Keratinocyte (primary cell): ENCODE measurements around the gene WNK2. TPM values are rescaled to one million over a fixed set of nuclear protein-coding genes. Genes with fewer than 3 reads are reported as not detected.

Experiments
- DNase-seq: peaks from one replicate; pipeline ENCODE4 v3.0.0-alpha.2; 2011; ENCODE audit warnings: low read depth, missing footprints, low spot score
- FAIRE-seq: peaks from 2 replicates; lab custom pipeline; 2011; peaks lifted over from hg19 to GRCh38; lab: Jason Lieb, UNC
- H2AFZ ChIP-seq: 2 replicates; pipeline ENCODE4 v1.6.0; 2012; ENCODE audit warnings: low read length, control low read depth, inconsistent platforms; ENCODE audit not compliant: control insufficient read depth
- H3K27ac ChIP-seq: 2 replicates; pipeline ENCODE4 v1.5.1; 2011; ENCODE audit warnings: low read length; ENCODE audit not compliant: control insufficient read depth, insufficient read depth
- H3K27me3 ChIP-seq: 3 replicates; pipeline ENCODE4 v1.6.0; 2011; ENCODE audit warnings: low read length; ENCODE audit not compliant: control insufficient read depth, insufficient read depth; ENCODE audit errors: extremely low read depth
- H3K36me3 ChIP-seq, 2 experiments: 2 replicates in 1 of 2; 3 replicates in 1 of 2; pipeline ENCODE4 v1.5.1; 2011; ENCODE audit warnings: low read length in 2 of 2, mild to moderate bottlenecking in 1 of 2; ENCODE audit not compliant: control insufficient read depth in 2 of 2, insufficient read depth in 2 of 2; ENCODE audit errors: extremely low read depth in 1 of 2
- H3K4me1 ChIP-seq: 3 replicates; pipeline ENCODE4 v1.5.1; 2011; ENCODE audit warnings: low read length; ENCODE audit not compliant: control insufficient read depth, insufficient read depth; ENCODE audit errors: extremely low read depth
- H3K4me2 ChIP-seq: 3 replicates; pipeline ENCODE4 v1.6.0; 2011; ENCODE audit warnings: low read depth, low read length; ENCODE audit not compliant: control insufficient read depth, insufficient read depth; ENCODE audit errors: extremely low read depth
- H3K4me3 ChIP-seq, 3 experiments: fragments of 200-600 bp in 1 of 3; sonication (generic) in 1 of 3; 2 replicates in 2 of 3; 3 replicates in 1 of 3; pipeline ENCODE4 v1.5.1; 2011 to 2016; ENCODE audit warnings: low read length in 3 of 3, mild to moderate bottlenecking in 3 of 3, control low read depth in 2 of 3, inconsistent platforms in 1 of 3, low read depth in 1 of 3, mixed read lengths in 1 of 3, mixed run types in 1 of 3, moderate library complexity in 1 of 3; ENCODE audit not compliant: control insufficient read depth in 2 of 3, insufficient read depth in 2 of 3; ENCODE audit errors: extremely low read depth in 1 of 3
- H3K79me2 ChIP-seq: 2 replicates; pipeline ENCODE4 v1.6.0; 2012; ENCODE audit warnings: low read length; ENCODE audit not compliant: control insufficient read depth, insufficient read depth
- H3K9ac ChIP-seq: 3 replicates; pipeline ENCODE4 v1.6.0; 2011; ENCODE audit warnings: low read length; ENCODE audit not compliant: control insufficient read depth, insufficient read depth; ENCODE audit errors: extremely low read depth
- H3K9me1 ChIP-seq: 3 replicates; pipeline ENCODE4 v1.6.0; 2011; ENCODE audit warnings: low read length; ENCODE audit not compliant: control insufficient read depth, insufficient read depth; ENCODE audit errors: extremely low read depth
- H3K9me3 ChIP-seq: 2 replicates; pipeline ENCODE4 v1.5.1; 2012; ENCODE audit warnings: low read depth, low read length; ENCODE audit not compliant: control insufficient read depth
- H4K20me1 ChIP-seq: 3 replicates; pipeline ENCODE4 v1.6.0; 2011; ENCODE audit warnings: low read length; ENCODE audit not compliant: control insufficient read depth, insufficient read depth; ENCODE audit errors: extremely low read depth
- CTCF ChIP-seq, 3 experiments: IDR thresholded peaks in 1 of 3; conservative IDR thresholded peaks in 1 of 3; optimal IDR thresholded peaks in 1 of 3; 2 replicates in 2 of 3; 3 replicates in 1 of 3; pipeline versions ENCODE3 to v1.5.1; 2011; ENCODE audit warnings: low read length in 3 of 3, mild to moderate bottlenecking in 3 of 3, moderate library complexity in 2 of 3, control low read depth in 1 of 3, inconsistent platforms in 1 of 3; ENCODE audit not compliant: insufficient read depth in 2 of 3; ENCODE audit errors: extremely low read depth in 1 of 3
- EZH2 ChIP-seq: IDR thresholded peaks from one replicate; pipeline ENCODE4 v1.6.1; 2012; ENCODE audit warnings: inconsistent platforms, mild to moderate bottlenecking, low read length, moderate library complexity
- dilution Hi-C: fragments of 300-500 bp; cut with MboI; formaldehyde crosslinking; loops from one replicate; pipeline ENCODE4 v1.7.0; 2020; ENCODE audit warnings: low sequenced_read_pairs; ENCODE audit not compliant: extremely low pct_ligation_motif_present
- polyA plus RNA-seq, 5 experiments: library from polyadenylated mRNA; depleted of rRNA in 3 of 5; stranded (reverse) in 3 of 5; stranded (forward) in 1 of 5; unstranded in 1 of 5; fragments of >200 nt; gene quantifications; 1 replicate in 1 of 5; 2 replicates in 3 of 5; 3 replicates in 1 of 5; pipeline versions ENCODE4 v1.2.1 to v1.2.3, GENCODE V29; 2011 to 2012; ENCODE audit warnings: missing spikeins in 2 of 5, low read depth in 1 of 5, low replicate concordance in 1 of 5

Gene WNK2
- polyA plus RNA-seq, 1 donor (not counting 4 experiments of a cell fraction or from before 2014, with no cell fraction given), result not detected

GRCh38 chr9:93259490-93260262 lies 75.7 kb downstream of the WNK2 start:
- Histone ChIP-seq H2AFZ (no peak overlapping the region), H4K20me1 (no peaks in the 10 kb centered on the region), H3K4me2 (no peak overlapping the region), H3K36me3 (no peaks in the 10 kb centered on the region), H3K27ac (no peak overlapping the region), H3K27me3 (no peaks in the 10 kb centered on the region), H3K4me1 (no peaks in the 10 kb centered on the region), H3K79me2 (no peaks in the 10 kb centered on the region), H3K9ac (no peak overlapping the region), H3K4me3 (no peak overlapping the region), H3K9me3 (no peaks in the 10 kb centered on the region), H3K9me1 (no peaks in the 10 kb centered on the region)
- dilution Hi-C loops, result no loop called here
- DNase-seq (no peak), FAIRE-seq (no peak)
- TF ChIP-seq EZH2, result no peak
- no peak for TF ChIP-seq CTCF (optimal IDR thresholded peaks at IDR 0.05 in 1 of 3, IDR thresholded peaks at IDR 0.05 in 1 of 3, conservative IDR thresholded peaks at IDR 0.05 in 1 of 3; ENCODE audit: extremely low read depth in 1 of 3, insufficient read depth in 2 of 3, low read length in 3 of 3)

- no peaks in the 10 kb centered on the region for H3K9me1 ChIP-seq
- no peak overlapping the region for H2AFZ ChIP-seq
- H3K4me1 ChIP-seq, result no peaks in the 10 kb centered on the region
- dilution Hi-C loops, result no loop called here
- no peak overlapping the region for H3K4me2 ChIP-seq
- H3K27me3 ChIP-seq, result no peaks in the 10 kb centered on the region
- no peak for FAIRE-seq
- no peak for DNase-seq
- no peaks in the 10 kb centered on the region for H3K36me3 ChIP-seq
- H3K9ac ChIP-seq, result no peak overlapping the region
- H3K27ac ChIP-seq, result no peak overlapping the region
- no peak overlapping the region for H3K4me3 ChIP-seq
- TF ChIP-seq CTCF (optimal IDR thresholded peaks at IDR 0.05 in 1 of 3, IDR thresholded peaks at IDR 0.05 in 1 of 3, conservative IDR thresholded peaks at IDR 0.05 in 1 of 3; ENCODE audit: extremely low read depth in 1 of 3, insufficient read depth in 2 of 3, low read length in 3 of 3) (no peak), EZH2 (no peak)
- H3K79me2 ChIP-seq, result no peaks in the 10 kb centered on the region
- no peaks in the 10 kb centered on the region for H3K9me3 ChIP-seq
- H4K20me1 ChIP-seq, result no peaks in the 10 kb centered on the region
Observed at GRCh38 chr9:93260263-93261066, 76.5 kb downstream of the WNK2 start.
